ENCODE results near the gene CLCN5. TPM values are rescaled to one million over a fixed set of nuclear protein-coding genes. Genes with fewer than 3 reads are reported as not detected.

CLCN5 gene
- total RNA-seq, 1 donor from 2014 or later: 4.2 TPM

DNA sequence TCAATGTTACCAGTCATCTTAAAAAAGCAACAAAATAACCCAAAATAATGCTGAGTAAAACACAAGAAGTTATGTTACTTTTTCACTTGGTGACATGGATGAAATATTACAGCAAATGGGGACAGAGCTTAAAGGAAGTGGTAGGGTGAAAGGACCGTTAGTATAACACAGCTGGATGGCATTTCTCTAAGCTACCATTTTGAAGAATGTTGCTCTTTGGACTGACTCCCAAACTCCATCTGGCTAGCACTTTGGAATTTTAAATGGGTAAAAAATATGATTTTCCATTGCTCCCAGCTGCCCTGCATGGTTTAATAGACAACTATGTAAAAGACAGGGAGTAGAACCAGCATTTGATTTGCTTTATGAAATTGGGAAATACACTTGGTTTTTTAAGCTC lies 27.6 kb downstream of the CLCN5 start:
- TF ChIP-seq, protein P1, sequence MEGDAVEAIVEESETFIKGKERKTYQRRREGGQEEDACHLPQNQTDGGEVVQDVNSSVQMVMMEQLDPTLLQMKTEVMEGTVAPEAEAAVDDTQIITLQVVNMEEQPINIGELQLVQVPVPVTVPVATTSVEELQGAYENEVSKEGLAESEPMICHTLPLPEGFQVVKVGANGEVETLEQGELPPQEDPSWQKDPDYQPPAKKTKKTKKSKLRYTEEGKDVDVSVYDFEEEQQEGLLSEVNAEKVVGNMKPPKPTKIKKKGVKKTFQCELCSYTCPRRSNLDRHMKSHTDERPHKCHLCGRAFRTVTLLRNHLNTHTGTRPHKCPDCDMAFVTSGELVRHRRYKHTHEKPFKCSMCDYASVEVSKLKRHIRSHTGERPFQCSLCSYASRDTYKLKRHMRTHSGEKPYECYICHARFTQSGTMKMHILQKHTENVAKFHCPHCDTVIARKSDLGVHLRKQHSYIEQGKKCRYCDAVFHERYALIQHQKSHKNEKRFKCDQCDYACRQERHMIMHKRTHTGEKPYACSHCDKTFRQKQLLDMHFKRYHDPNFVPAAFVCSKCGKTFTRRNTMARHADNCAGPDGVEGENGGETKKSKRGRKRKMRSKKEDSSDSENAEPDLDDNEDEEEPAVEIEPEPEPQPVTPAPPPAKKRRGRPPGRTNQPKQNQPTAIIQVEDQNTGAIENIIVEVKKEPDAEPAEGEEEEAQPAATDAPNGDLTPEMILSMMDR (IDR thresholded peaks at IDR 0.05): no peak
- CTCF ChIA-PET: no interaction called here
- Mint-ChIP-seq H3K4me1 (peaks cover 9% of the 10 kb centered on the region), H3K36me3 (ENCODE audit: low read depth) (peaks cover 1% of the 10 kb centered on the region), H3K4me3 (no peak overlapping the region), H3K9me3 (no peaks in the 10 kb centered on the region), H3K27ac (no peak overlapping the region), H3K27me3 (no peaks in the 10 kb centered on the region)
- intact Hi-C loops (cut with micrococcal nuclease): no loop called here
- POLR2A ChIA-PET: no interaction called here
- DNase-seq (no peak), ATAC-seq (ENCODE audit: low read depth) (no peak)

DNA sequence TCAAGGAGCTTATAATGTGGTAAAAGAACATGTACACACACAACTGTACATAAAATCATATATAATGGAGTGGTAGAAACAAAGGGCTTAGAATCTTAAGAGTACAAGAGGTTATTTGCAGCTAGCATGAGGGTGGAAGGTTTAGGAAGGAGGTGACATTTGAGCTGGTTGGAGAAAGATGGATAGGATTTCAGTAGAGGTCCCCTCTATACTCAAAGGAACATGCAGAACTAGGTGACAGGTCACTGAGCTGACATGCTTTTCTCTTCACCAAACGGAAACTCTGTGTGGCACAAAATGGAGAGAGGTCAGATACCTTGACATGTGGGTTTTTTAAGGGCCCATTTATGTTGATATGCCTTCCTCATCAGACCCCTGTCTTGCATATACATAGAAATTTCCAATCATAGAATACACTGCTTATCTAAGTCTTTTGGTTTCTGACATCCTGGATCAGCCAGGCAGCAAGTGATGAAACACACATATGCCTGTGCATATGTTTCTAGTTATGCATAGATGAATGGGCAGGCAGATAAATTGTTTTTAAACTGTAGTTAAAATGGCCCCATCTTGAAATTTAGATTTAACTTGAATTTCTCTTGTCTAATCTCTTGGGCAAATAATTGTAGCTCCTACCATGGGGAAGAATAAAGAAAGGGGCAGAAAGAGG lies 29.3 kb downstream of the CLCN5 start:
- H3K9me3 Mint-ChIP-seq: no peaks in the 10 kb centered on the region
- no peak overlapping the region for H3K27ac Mint-ChIP-seq

DNA sequence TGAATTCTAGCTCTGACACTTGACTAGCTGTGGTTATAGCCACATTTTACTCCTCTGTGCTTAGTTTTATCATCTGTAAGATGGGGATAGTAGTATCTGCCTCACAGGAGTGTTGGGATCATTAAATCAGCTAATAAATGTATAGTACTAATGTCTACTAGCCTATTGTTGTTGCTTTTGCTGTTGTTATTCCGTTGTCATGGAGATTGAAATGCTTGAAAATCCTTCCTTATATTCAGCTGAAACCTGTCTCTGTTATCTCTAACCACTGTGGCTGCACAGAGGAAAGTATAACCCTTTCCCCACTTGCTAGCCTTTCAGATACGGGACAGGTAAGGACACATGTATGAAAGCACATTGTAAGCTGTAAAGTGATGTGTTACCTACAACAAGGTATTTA lies 33.9 kb downstream of the CLCN5 start:
- H3K27ac Mint-ChIP-seq: no peak overlapping the region
- POLR2A ChIA-PET: no interaction called here
- no peaks in the 10 kb centered on the region for H3K9me3 Mint-ChIP-seq
- TF ChIP-seq, protein P1 (IDR thresholded peaks at IDR 0.05): no peak
- no peak overlapping the region for H3K4me3 Mint-ChIP-seq
- peaks cover 1% of the 10 kb centered on the region for H3K36me3 Mint-ChIP-seq (ENCODE audit: low read depth)
- ATAC-seq (ENCODE audit: low read depth): no peak
- no peak for DNase-seq
- H3K4me1 Mint-ChIP-seq: no peaks in the 10 kb centered on the region
- CTCF ChIA-PET: no interaction called here
- intact Hi-C loops (cut with micrococcal nuclease): no loop called here
- H3K27me3 Mint-ChIP-seq: no peaks in the 10 kb centered on the region

More for the DNA sequence above, 29.3 kb downstream of the CLCN5 start:
- Mint-ChIP-seq H3K36me3 (ENCODE audit: low read depth) (peaks cover 1% of the 10 kb centered on the region), H3K27me3 (no peaks in the 10 kb centered on the region), H3K4me1 (peaks cover 9% of the 10 kb centered on the region), H3K4me3 (no peak overlapping the region)
- ATAC-seq (ENCODE audit: low read depth): no peak
- no peak for DNase-seq
- ChIA-PET CTCF (no interaction called here), POLR2A (no interaction called here)
- intact Hi-C loops (cut with micrococcal nuclease): no loop called here
- TF ChIP-seq, protein P1 (IDR thresholded peaks at IDR 0.05): no peak

DNA sequence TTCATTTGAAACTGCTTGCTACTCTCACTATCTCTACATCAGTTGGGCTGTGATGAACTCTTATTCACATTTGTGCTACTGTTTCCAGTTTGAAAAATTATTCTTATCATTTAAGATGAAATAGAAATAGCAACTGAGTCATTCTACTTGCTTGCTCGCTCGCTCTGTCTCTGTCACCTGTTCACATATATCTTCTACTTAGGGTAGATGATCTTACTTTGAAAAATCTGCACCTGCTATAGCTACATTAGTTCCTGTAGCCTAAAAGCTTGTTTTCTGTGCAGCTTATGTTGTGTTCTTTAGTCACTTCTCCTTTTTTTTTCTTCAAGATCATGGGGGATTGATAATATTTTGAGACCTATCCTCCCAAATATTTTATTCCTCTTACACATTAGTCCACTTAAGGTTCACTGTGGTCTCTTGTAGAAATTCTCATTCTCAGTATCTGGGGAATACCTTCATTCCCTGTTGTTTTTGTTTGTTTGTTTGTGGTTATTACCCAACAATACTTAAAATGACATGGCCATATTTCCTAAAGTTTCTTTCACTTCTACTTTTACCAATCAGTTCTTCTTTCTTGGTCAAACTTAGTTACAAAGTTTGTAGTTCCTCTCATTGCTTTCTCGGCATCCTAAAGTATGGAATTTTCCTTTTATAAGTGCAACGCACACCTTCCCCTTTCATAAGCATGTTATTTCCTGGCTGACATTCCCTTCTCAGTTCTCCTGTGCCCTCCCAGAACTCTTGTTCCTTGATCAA lies 36.5 kb downstream of the CLCN5 start:
- H3K9me3 Mint-ChIP-seq: no peaks in the 10 kb centered on the region
- DNase-seq (no peak), ATAC-seq (ENCODE audit: low read depth) (no peak)
- no peaks in the 10 kb centered on the region for H3K4me1 Mint-ChIP-seq
- TF ChIP-seq, protein P1 (IDR thresholded peaks at IDR 0.05): no peak
- POLR2A ChIA-PET: no interaction called here
- intact Hi-C loops (cut with micrococcal nuclease): no loop called here
- CTCF ChIA-PET: no interaction called here
- no peaks in the 10 kb centered on the region for H3K27me3 Mint-ChIP-seq
- no peaks in the 10 kb centered on the region for H3K36me3 Mint-ChIP-seq (ENCODE audit: low read depth)
- no peak overlapping the region for H3K4me3 Mint-ChIP-seq
- H3K27ac Mint-ChIP-seq: peak overlapping the region; percentile 37

DNA sequence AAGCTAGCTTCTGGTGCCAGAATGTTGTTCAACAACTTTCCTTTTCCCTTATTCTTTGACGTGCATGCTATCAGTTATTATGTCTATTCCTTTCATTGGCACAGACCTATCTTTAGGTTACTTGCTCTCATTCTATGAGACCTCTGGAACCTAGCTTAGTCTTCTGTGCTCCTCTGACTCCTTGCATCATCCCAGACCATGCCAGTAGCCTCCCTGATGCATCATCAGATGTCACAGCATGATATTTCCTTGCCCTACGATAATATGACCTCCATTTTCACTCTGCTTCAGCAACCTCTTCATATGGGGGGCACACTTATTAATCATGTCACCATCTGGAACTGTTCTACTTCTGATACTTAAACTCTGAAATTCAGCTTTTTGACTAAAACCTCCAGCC lies 37.2 kb downstream of the CLCN5 start:
- DNase-seq: no peak
- Mint-ChIP-seq H3K4me1 (no peaks in the 10 kb centered on the region), H3K36me3 (ENCODE audit: low read depth) (no peaks in the 10 kb centered on the region), H3K9me3 (no peaks in the 10 kb centered on the region), H3K27me3 (no peaks in the 10 kb centered on the region), H3K27ac (no peak overlapping the region), H3K4me3 (no peak overlapping the region)
- ChIA-PET POLR2A (no interaction called here), CTCF (no interaction called here)
- intact Hi-C loops (cut with micrococcal nuclease): no loop called here
- TF ChIP-seq, protein P1 (IDR thresholded peaks at IDR 0.05): no peak
- no peak for ATAC-seq (ENCODE audit: low read depth)

Measured in activated B cell treated with CpG ODN at 0.5 μM for 24 hours (primary cell).